Nephron (organoid): ENCODE results near the gene TRAF1.
A peak's percentile ranks its signal among the peaks of the same experiment; 100 is the strongest.

Experiments used
- H3K27ac Mint-ChIP-seq, 3 experiments: 2 replicates each; pipeline ENCODE4 v1.8.0; 2020; ENCODE audit warnings: mixed read lengths in 3 of 3, mild to moderate bottlenecking in 2 of 3, moderate library complexity in 1 of 3
- H3K27me3 Mint-ChIP-seq: 2 replicates; pipeline ENCODE4 v1.8.0; 2021; ENCODE audit warnings: low read depth, mild to moderate bottlenecking, moderate library complexity, mixed read lengths
- H3K36me3 Mint-ChIP-seq: 2 replicates; pipeline ENCODE4 v1.8.0; 2020; ENCODE audit warnings: low read depth, mixed read lengths
- H3K4me1 Mint-ChIP-seq: 2 replicates; pipeline ENCODE4 v1.8.0; 2020; ENCODE audit warnings: mixed read lengths
- H3K4me3 Mint-ChIP-seq, 3 experiments: 2 replicates each; pipeline ENCODE4 v1.8.0; 2020; ENCODE audit warnings: mild to moderate bottlenecking in 3 of 3, mixed read lengths in 3 of 3, moderate library complexity in 2 of 3
- H3K9me3 Mint-ChIP-seq: 2 replicates; pipeline ENCODE4 v1.8.0; 2020; ENCODE audit warnings: mixed read lengths
- CTCF ChIP-seq, 3 experiments: fragments of 200-600 bp; sonication (generic); IDR thresholded peaks; one replicate each; pipeline ENCODE4 v1.5.0; 2021; ENCODE audit warnings: antibody characterized with exemption in 3 of 3; ENCODE audit not compliant: unreplicated experiment in 3 of 3

The TRAF1 gene

GRCh38 chr9:120929229-120929791 lies 2.7 kb upstream of the TRAF1 start:
- H3K36me3 Mint-ChIP-seq = no peaks in the 10 kb centered on the region
- peaks cover 37% of the 10 kb centered on the region for H3K4me1 Mint-ChIP-seq
- H3K4me3 Mint-ChIP-seq = peak overlapping the region; percentile 72 to 84 (median 84)
- peak in 1 of 3 experiments; percentile 2 for TF ChIP-seq CTCF (IDR thresholded peaks at IDR 0.05; ENCODE audit: unreplicated experiment in 3 of 3)
- no peaks in the 10 kb centered on the region for H3K9me3 Mint-ChIP-seq
- H3K27ac Mint-ChIP-seq = peak overlapping the region in 2 of 3 experiments; percentile 64 to 86
- peaks cover 6% of the 10 kb centered on the region for H3K27me3 Mint-ChIP-seq

DNA sequence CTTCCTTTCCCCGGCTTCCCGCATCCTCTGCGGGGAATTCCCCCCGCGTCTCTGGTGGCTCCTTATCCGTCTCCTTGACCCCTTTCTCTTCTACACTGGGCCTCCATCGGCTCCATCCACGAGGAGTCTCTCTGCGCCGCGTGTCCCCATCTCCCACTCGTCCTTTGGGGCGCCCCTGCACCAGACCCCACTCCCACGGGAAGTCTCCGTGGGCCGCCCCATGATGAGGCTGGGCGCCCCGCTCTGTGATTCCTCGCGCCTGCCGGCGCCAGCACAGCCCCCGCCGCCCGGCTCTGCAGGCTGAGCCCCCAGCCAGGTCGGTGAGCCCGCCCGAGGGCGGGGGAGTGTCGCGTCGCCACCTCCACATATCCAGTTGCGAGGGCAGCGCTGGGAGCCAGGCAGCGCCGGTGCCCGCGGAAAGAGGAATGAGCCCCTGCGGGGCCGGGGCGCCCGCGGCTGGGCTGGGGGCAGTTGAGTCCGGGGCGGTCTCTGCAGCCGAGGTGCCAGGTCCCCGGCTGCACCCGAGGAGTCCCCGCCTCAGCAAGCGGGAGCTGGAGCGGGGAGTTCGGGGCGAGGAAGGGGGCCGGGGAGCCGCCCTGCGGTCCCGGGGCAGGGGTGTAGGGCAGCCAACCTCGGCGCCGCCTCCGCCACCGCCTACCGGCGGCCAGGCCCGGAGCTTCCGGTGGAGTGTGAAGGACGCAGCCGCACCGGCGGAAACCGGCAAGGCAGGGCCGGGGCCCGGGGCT lies 2.1 kb upstream of the TRAF1 start:
- H3K27ac Mint-ChIP-seq = peak overlapping the region; percentile 47 to 83 (median 73)
- peaks cover 6% of the 10 kb centered on the region for H3K27me3 Mint-ChIP-seq
- no peaks in the 10 kb centered on the region for H3K9me3 Mint-ChIP-seq
- H3K4me3 Mint-ChIP-seq = peak overlapping the region; percentile 79 to 84 (median 81)
- peaks cover 30% of the 10 kb centered on the region for H3K4me1 Mint-ChIP-seq
- no peaks in the 10 kb centered on the region for H3K36me3 Mint-ChIP-seq
- peak in 1 of 3 experiments; percentile 19 for TF ChIP-seq CTCF (IDR thresholded peaks at IDR 0.05; ENCODE audit: unreplicated experiment in 3 of 3)

GRCh38 chr9:120928015-120928482 lies 1.5 kb upstream of the TRAF1 start:
- Mint-ChIP-seq H3K36me3 (no peaks in the 10 kb centered on the region), H3K27me3 (peaks cover 6% of the 10 kb centered on the region), H3K4me1 (peaks cover 24% of the 10 kb centered on the region), H3K4me3 (peak overlapping the region; percentile 79 to 84 (median 81)), H3K27ac (peak overlapping the region; percentile 47 to 83 (median 73)), H3K9me3 (no peaks in the 10 kb centered on the region)
- TF ChIP-seq CTCF (IDR thresholded peaks at IDR 0.05; ENCODE audit: unreplicated experiment in 3 of 3) = no peak

DNA sequence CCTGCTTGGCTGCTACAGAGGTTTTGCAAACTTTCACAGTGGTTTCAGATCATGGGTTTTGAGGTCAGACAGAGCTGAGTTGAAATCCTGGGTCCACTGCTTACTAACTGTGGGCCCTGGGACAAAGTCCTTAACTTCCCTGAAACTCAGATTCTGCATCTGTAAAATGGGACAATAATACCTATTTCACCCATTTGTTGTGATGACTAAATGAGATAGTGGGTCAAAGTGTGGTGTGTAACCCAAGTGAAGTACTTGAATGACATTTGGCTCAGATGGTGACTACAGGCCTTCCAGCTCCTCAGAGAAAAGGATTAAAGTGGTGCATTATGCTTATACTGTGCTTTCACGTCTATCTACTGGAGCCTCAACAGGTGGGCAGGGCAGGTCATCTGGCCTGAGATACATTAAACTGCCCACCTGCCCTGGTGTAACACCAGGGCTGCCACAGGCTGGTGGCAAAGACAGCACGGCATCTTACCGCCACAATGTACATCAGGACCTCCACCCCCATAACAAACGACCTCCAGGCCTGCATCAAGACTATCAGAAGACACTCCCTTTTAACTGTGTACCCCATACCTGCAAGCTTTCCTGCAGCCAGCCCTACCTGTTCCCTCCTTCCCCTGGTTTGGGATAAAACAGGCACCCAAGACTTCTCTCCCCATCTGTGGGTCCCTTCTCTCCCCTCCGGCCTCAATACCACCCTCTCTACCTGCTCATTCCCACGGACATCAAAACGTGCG lies 846 bp upstream of the TRAF1 start:
- peak overlapping the region; percentile 37 to 83 (median 73) for H3K27ac Mint-ChIP-seq
- no peak for TF ChIP-seq CTCF (IDR thresholded peaks at IDR 0.05; ENCODE audit: unreplicated experiment in 3 of 3)
- H3K4me1 Mint-ChIP-seq = peaks cover 22% of the 10 kb centered on the region

GRCh38 chr9:120925535-120926396 lies 830 bp downstream of the TRAF1 start:
- H3K9me3 Mint-ChIP-seq = no peaks in the 10 kb centered on the region
- peak overlapping the region in 2 of 3 experiments; percentile 35 to 57 for H3K27ac Mint-ChIP-seq
- H3K27me3 Mint-ChIP-seq = peaks cover 6% of the 10 kb centered on the region
- H3K4me3 Mint-ChIP-seq = peak overlapping the region in 1 of 3 experiments; percentile 22
- H3K4me1 Mint-ChIP-seq = peaks cover 22% of the 10 kb centered on the region
- H3K36me3 Mint-ChIP-seq = no peaks in the 10 kb centered on the region
- no peak for TF ChIP-seq CTCF (IDR thresholded peaks at IDR 0.05; ENCODE audit: unreplicated experiment in 3 of 3)

More for the DNA sequence above, 846 bp upstream of the TRAF1 start:
- H3K4me3 Mint-ChIP-seq = peak overlapping the region; percentile 56 to 78 (median 65)
- H3K27me3 Mint-ChIP-seq = peaks cover 6% of the 10 kb centered on the region
- no peaks in the 10 kb centered on the region for H3K36me3 Mint-ChIP-seq
- no peaks in the 10 kb centered on the region for H3K9me3 Mint-ChIP-seq
